Ishikawa (cell line): ENCODE data around the gene BIRC2.

Source experiments
- EP300 ChIP-seq: IDR thresholded peaks from 2 replicates; pipeline ENCODE4 v1.6.1; 2012; ENCODE audit warnings: borderline replicate concordance
- FOXM1 ChIP-seq: IDR thresholded peaks from 2 replicates; pipeline ENCODE4 v1.6.1; 2012; ENCODE audit warnings: low read depth, borderline replicate concordance
- MAX ChIP-seq: IDR thresholded peaks from 2 replicates; pipeline ENCODE4 v1.6.1; 2012
- RAD21 ChIP-seq: IDR thresholded peaks from 2 replicates; pipeline ENCODE4 v1.6.1; 2012; ENCODE audit warnings: low read depth
- REST ChIP-seq: IDR thresholded peaks from 2 replicates; pipeline ENCODE4 v1.6.1; 2012; ENCODE audit warnings: low read depth, mild to moderate bottlenecking
- TAF1 ChIP-seq: IDR thresholded peaks from 2 replicates; pipeline ENCODE4 v1.6.1; 2012; ENCODE audit warnings: low read depth, mild to moderate bottlenecking
- TCF12 ChIP-seq: IDR thresholded peaks from 2 replicates; pipeline ENCODE4 v1.6.1; 2012; ENCODE audit warnings: low read depth
- TEAD4 ChIP-seq: IDR thresholded peaks from 2 replicates; pipeline ENCODE4 v1.6.1; 2012
- YY1 ChIP-seq: IDR thresholded peaks from 2 replicates; pipeline ENCODE4 v1.6.1; 2012; ENCODE audit warnings: low read depth

GRCh38 chr11:102384419-102385079 lies 37.5 kb downstream of the BIRC2 start:
- TF ChIP-seq TCF12 (no peak), RAD21 (no peak), EP300 (no peak), TAF1 (no peak), TEAD4 (no peak), REST (no peak), YY1 (no peak), FOXM1 (no peak), MAX (no peak)
